CD14-positive monocyte (primary cell): Measurements from ENCODE around the gene SPTSSB. TPM values are rescaled to one million over a fixed set of nuclear protein-coding genes. Genes with fewer than 3 reads are reported as not detected.

Source experiments
- DNase-seq, 3 donors: peaks; one replicate each; pipeline ENCODE4 v3.0.0-alpha.2; 2011 to 2022
- H2AFZ ChIP-seq: 2 replicates; pipeline ENCODE4 v1.6.0; 2012; ENCODE audit warnings: mild to moderate bottlenecking, low read depth, low read length, inconsistent platforms; ENCODE audit not compliant: insufficient read depth, poor library complexity, severe bottlenecking
- H3K27ac ChIP-seq, 2 donors: 1 replicate in 1 of 2; 2 replicates in 1 of 2; pipeline ENCODE4 v1.5.1; 2012 to 2013; ENCODE audit warnings: low read length in 2 of 2, control low read depth in 1 of 2, inconsistent platforms in 1 of 2, low read depth in 1 of 2, mild to moderate bottlenecking in 1 of 2
- H3K27me3 ChIP-seq, 2 donors: one replicate each; pipeline versions ENCODE4 v1.6.0 to v1.6.1; 2011 to 2013; ENCODE audit warnings: low read length in 2 of 2; ENCODE audit not compliant: control insufficient read depth in 2 of 2, insufficient read depth in 2 of 2
- H3K36me3 ChIP-seq, 2 donors: replicated peaks in 1 of 2; 1 replicate in 1 of 2; 2 replicates in 1 of 2; pipeline versions ENCODE4 v1.5.1 to v1.6.1; 2012 to 2013; ENCODE audit warnings: low read length in 2 of 2, control low read depth in 1 of 2, inconsistent platforms in 1 of 2, mild to moderate bottlenecking in 1 of 2; ENCODE audit not compliant: insufficient read depth in 2 of 2, control insufficient read depth in 1 of 2
- H3K4me1 ChIP-seq, 2 donors: 1 replicate in 1 of 2; 2 replicates in 1 of 2; pipeline versions ENCODE4 v1.5.1 to v1.6.1; 2012 to 2013; ENCODE audit warnings: low read length in 2 of 2, control low read depth in 1 of 2, inconsistent platforms in 1 of 2, mild to moderate bottlenecking in 1 of 2, moderate library complexity in 1 of 2; ENCODE audit not compliant: insufficient read depth in 2 of 2, control insufficient read depth in 1 of 2
- H3K4me2 ChIP-seq: replicated peaks from 2 replicates; pipeline ENCODE3; 2012; ENCODE audit warnings: low read length, moderate library complexity, mild to moderate bottlenecking; ENCODE audit not compliant: poor library complexity, severe bottlenecking; ENCODE audit errors: extremely low read depth
- H3K4me3 ChIP-seq, 3 experiments: fragments of 200-600 bp in 1 of 3; sonication (generic) in 1 of 3; replicated peaks in 1 of 3; 1 replicate in 2 of 3; 2 replicates in 1 of 3; pipeline ENCODE4 v1.5.1; 2011 to 2013; ENCODE audit warnings: low read length in 3 of 3, mild to moderate bottlenecking in 3 of 3, control low read depth in 2 of 3, low read depth in 2 of 3, inconsistent platforms in 1 of 3, moderate library complexity in 1 of 3
- H3K79me2 ChIP-seq: 2 replicates; pipeline ENCODE4 v1.6.0; 2012; ENCODE audit warnings: mild to moderate bottlenecking, control low read depth, inconsistent platforms, low read length, moderate library complexity; ENCODE audit not compliant: insufficient read depth
- H3K9ac ChIP-seq: 2 replicates; pipeline ENCODE4 v1.6.0; 2017; ENCODE audit warnings: low read length, mild to moderate bottlenecking; ENCODE audit not compliant: insufficient read depth, poor library complexity, severe bottlenecking
- H3K9me3 ChIP-seq, 2 donors: replicated peaks in 1 of 2; 1 replicate in 1 of 2; 2 replicates in 1 of 2; pipeline versions ENCODE4 v1.5.1 to v1.6.1; 2012 to 2013; ENCODE audit warnings: low read length in 2 of 2, control low read depth in 1 of 2; ENCODE audit not compliant: control insufficient read depth in 1 of 2, insufficient read depth in 1 of 2
- H4K20me1 ChIP-seq: 2 replicates; pipeline ENCODE4 v1.6.0; 2012; ENCODE audit warnings: mild to moderate bottlenecking, low read length, control low read depth, moderate library complexity; ENCODE audit not compliant: insufficient read depth
- H3K27ac Mint-ChIP-seq, 7 donors: one replicate each; pipeline ENCODE4 v1.8.0; 2020; ENCODE audit warnings: mild to moderate bottlenecking in 7 of 7, mixed read lengths in 7 of 7, moderate library complexity in 6 of 7, inconsistent platforms in 2 of 7
- H3K27me3 Mint-ChIP-seq, 3 donors: one replicate each; pipeline ENCODE4 v1.8.0; 2021 to 2022; ENCODE audit warnings: low read depth in 3 of 3, mild to moderate bottlenecking in 3 of 3, mixed read lengths in 3 of 3, moderate library complexity in 3 of 3, inconsistent platforms in 1 of 3
- H3K36me3 Mint-ChIP-seq, 2 donors: one replicate each; pipeline ENCODE4 v1.8.0; 2020; ENCODE audit warnings: mixed read lengths in 2 of 2, inconsistent platforms in 1 of 2, mild to moderate bottlenecking in 1 of 2
- H3K4me1 Mint-ChIP-seq: one replicate; pipeline ENCODE4 v1.8.0; 2020; ENCODE audit warnings: mild to moderate bottlenecking, mixed read lengths
- H3K4me3 Mint-ChIP-seq, 2 donors: one replicate each; pipeline ENCODE4 v1.8.0; 2020; ENCODE audit warnings: mild to moderate bottlenecking in 2 of 2, mixed read lengths in 2 of 2, moderate library complexity in 1 of 2
- H3K9me3 Mint-ChIP-seq, 7 donors: one replicate each; pipeline ENCODE4 v1.8.0; 2020 to 2022; ENCODE audit warnings: mixed read lengths in 7 of 7, mild to moderate bottlenecking in 6 of 7, moderate library complexity in 6 of 7, inconsistent platforms in 2 of 7
- WGBS: methylation state at CpG from one replicate; pipeline ENCODE4 v1.1.5; 2013; ENCODE audit warnings: missing lambda C conversion rate; ENCODE audit not compliant: insufficient coverage; 5-methylcytosine and 5-hydroxymethylcytosine counted together
- intact Hi-C, 2 donors: fragments of 100-400 bp; cut with micrococcal nuclease; formaldehyde crosslinking; loops; one replicate each; pipeline versions ENCODE4 v1.15.0 to v1.15.1; 2023
- polyA plus RNA-seq, 3 donors: library from polyadenylated mRNA; depleted of rRNA in 1 of 3; unstranded in 2 of 3; stranded (reverse) in 1 of 3; fragments of 300-500 nt in 2 of 3; fragments of >200 nt in 1 of 3; fragmentation: Illumina TruSeq in 2 of 3; gene quantifications; 1 replicate in 2 of 3; 2 replicates in 1 of 3; pipeline ENCODE4 v1.2.3, GENCODE V29; 2012 to 2021
- TF ChIP-seq, protein P1 (sequence below): fragments of 200-600 bp; IDR thresholded peaks from one replicate; pipeline ENCODE4 v1.8.0; 2022; ENCODE audit warnings: antibody characterized with exemption, mild to moderate bottlenecking

Gene SPTSSB
- polyA plus RNA-seq, 3 donors: not detected

DNA sequence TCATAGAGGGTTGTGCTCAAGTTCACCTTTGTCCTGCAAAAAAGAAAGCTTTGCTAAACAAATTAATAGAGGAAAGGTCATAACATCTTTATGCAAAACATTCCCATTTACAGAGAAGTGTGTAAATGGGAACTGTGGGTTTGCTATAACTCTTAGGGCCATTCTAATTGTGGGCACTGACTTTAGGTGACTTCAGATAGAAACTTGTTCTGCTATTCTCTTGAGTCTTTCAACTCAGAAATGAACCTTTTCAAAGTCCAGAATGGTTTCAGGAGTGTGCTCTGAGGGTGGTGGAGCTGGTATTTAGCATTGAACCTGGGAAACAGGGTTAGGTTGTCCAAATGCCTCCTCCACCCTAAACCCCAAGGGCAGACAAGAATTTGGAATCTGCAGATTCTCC, 34.0 kb downstream of the SPTSSB start:
- H3K79me2 ChIP-seq: no peaks in the 10 kb centered on the region
- no peak overlapping the region for H3K4me3 ChIP-seq
- Mint-ChIP-seq H3K9me3 (no peaks in the 10 kb centered on the region), H3K36me3 (no peaks in the 10 kb centered on the region), H3K4me3 (no peak overlapping the region), H3K27me3 (peaks cover 0 to 5% (median 0%) of the 10 kb centered on the region in 3 donors), H3K27ac (no peak overlapping the region), H3K4me1 (peaks cover 13% of the 10 kb centered on the region)
- intact Hi-C loops: no loop called here
- H3K4me1 ChIP-seq: peaks cover 7 to 8% of the 10 kb centered on the region in 2 donors
- TF ChIP-seq, protein P1, sequence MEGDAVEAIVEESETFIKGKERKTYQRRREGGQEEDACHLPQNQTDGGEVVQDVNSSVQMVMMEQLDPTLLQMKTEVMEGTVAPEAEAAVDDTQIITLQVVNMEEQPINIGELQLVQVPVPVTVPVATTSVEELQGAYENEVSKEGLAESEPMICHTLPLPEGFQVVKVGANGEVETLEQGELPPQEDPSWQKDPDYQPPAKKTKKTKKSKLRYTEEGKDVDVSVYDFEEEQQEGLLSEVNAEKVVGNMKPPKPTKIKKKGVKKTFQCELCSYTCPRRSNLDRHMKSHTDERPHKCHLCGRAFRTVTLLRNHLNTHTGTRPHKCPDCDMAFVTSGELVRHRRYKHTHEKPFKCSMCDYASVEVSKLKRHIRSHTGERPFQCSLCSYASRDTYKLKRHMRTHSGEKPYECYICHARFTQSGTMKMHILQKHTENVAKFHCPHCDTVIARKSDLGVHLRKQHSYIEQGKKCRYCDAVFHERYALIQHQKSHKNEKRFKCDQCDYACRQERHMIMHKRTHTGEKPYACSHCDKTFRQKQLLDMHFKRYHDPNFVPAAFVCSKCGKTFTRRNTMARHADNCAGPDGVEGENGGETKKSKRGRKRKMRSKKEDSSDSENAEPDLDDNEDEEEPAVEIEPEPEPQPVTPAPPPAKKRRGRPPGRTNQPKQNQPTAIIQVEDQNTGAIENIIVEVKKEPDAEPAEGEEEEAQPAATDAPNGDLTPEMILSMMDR: no peak
- no peaks in the 10 kb centered on the region for H3K36me3 ChIP-seq
- no peak for DNase-seq
- H3K9me3 ChIP-seq: no peaks in the 10 kb centered on the region
- H3K9ac ChIP-seq: no peak overlapping the region
- H3K27ac ChIP-seq: no peak overlapping the region
- H4K20me1 ChIP-seq: no peaks in the 10 kb centered on the region
- peaks cover 0 to 4% of the 10 kb centered on the region in 2 donors for H3K27me3 ChIP-seq
- no peak overlapping the region for H3K4me2 ChIP-seq
- H2AFZ ChIP-seq: no peak overlapping the region

DNA sequence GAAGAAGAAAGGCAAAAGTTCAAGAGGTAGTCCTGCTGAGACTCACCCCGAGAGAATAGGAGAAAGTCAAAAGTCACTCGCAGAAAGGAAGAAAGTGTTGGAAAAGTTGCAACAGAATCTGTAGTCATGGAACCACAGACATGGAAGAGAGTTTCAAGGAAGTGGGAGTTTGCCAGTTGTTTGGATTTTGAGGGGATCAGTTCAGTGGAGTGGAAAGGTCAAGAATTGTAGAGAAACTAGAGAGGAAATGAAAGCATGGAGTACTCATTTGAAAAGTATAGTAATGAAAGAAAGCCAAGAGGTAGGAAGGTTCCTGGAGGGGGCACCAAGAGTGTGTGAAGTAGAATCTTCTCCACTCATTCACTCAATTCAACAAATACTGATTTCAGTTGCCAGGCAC, 34.7 kb downstream of the SPTSSB start:
- Mint-ChIP-seq H3K36me3 (no peaks in the 10 kb centered on the region), H3K9me3 (no peaks in the 10 kb centered on the region), H3K27ac (no peak overlapping the region), H3K27me3 (peaks cover 0 to 3% (median 0%) of the 10 kb centered on the region in 3 donors), H3K4me1 (peaks cover 13% of the 10 kb centered on the region), H3K4me3 (no peak overlapping the region)
- H3K4me3 ChIP-seq: no peak overlapping the region
- 91% methylated on average over 2 of the region's 2 CpGs for WGBS
- no peak overlapping the region for H2AFZ ChIP-seq
- H3K9ac ChIP-seq: no peak overlapping the region
- TF ChIP-seq, protein P1: no peak
- peaks cover 7 to 8% of the 10 kb centered on the region in 2 donors for H3K4me1 ChIP-seq
- H3K36me3 ChIP-seq: no peaks in the 10 kb centered on the region
- DNase-seq: no peak
- intact Hi-C loops: no loop called here
- H3K27me3 ChIP-seq: peaks cover 0 to 4% of the 10 kb centered on the region in 2 donors
- H3K27ac ChIP-seq: no peak overlapping the region
- H3K9me3 ChIP-seq: no peaks in the 10 kb centered on the region
- no peaks in the 10 kb centered on the region for H4K20me1 ChIP-seq
- no peaks in the 10 kb centered on the region for H3K79me2 ChIP-seq
- H3K4me2 ChIP-seq: no peak overlapping the region
